Heart left ventricle (tissue), 16 donors: Measurements from ENCODE around the gene DSCAM. TPM values are rescaled to one million over a fixed set of nuclear protein-coding genes. Genes with fewer than 3 reads are reported as not detected.

ENCODE experiments used
- ATAC-seq, 4 donors: fragments of 200-7000 bp; cut with Tn5 transposase; one replicate each; pipeline ENCODE4 v1.9.1; 2020 to 2022; ENCODE audit warnings: moderate library complexity in 4 of 4, mild to moderate bottlenecking in 3 of 4, moderate number of reproducible peaks in 1 of 4
- DNase-seq, 5 donors: peaks; one replicate each; pipeline ENCODE4 v3.0.0-alpha.2; 2020
- H3K27ac ChIP-seq, 12 donors: fragments of 200-600 bp; sonication (generic) in 4 of 12; one replicate each; pipeline versions ENCODE4 v1.5.0 to v1.8.0; 2016 to 2022; ENCODE audit warnings: mild to moderate bottlenecking in 2 of 12
- H3K27me3 ChIP-seq, 9 donors: fragments of 200-600 bp; sonication (generic) in 2 of 9; one replicate each; pipeline versions ENCODE4 v1.5.1 to v1.8.0; 2016 to 2022; ENCODE audit warnings: mild to moderate bottlenecking in 3 of 9
- H3K36me3 ChIP-seq, 9 donors: fragments of 200-600 bp; sonication (generic) in 2 of 9; one replicate each; pipeline versions ENCODE4 v1.5.0 to v1.8.0; 2018 to 2022; ENCODE audit warnings: mild to moderate bottlenecking in 2 of 9
- H3K4me1 ChIP-seq, 12 donors: fragments of 200-600 bp; sonication (generic) in 4 of 12; one replicate each; pipeline versions ENCODE4 v1.5.0 to v1.8.0; 2016 to 2022; ENCODE audit warnings: mild to moderate bottlenecking in 3 of 12
- H3K4me3 ChIP-seq, 12 donors: fragments of 200-600 bp; sonication (generic) in 4 of 12; one replicate each; pipeline versions ENCODE4 v1.5.0 to v1.8.0; 2017 to 2022; ENCODE audit warnings: mild to moderate bottlenecking in 9 of 12, moderate library complexity in 4 of 12
- H3K9me3 ChIP-seq, 12 donors: fragments of 200-600 bp; sonication (generic) in 4 of 12; one replicate each; pipeline versions ENCODE4 v1.5.0 to v1.8.0; 2016 to 2022; ENCODE audit warnings: mild to moderate bottlenecking in 1 of 12
- CTCF ChIP-seq, 12 donors: fragments of 200-600 bp; sonication (generic) in 4 of 12; IDR thresholded peaks; one replicate each; pipeline versions ENCODE4 v1.5.0 to v1.8.0; 2018 to 2022; ENCODE audit warnings: antibody characterized with exemption in 12 of 12, mild to moderate bottlenecking in 5 of 12
- POLR2A ChIP-seq, 2 donors: fragments of 450-650 bp; IDR thresholded peaks; one replicate each; pipeline ENCODE4 v1.6.1; 2017; ENCODE audit warnings: antibody characterized with exemption in 2 of 2, mild to moderate bottlenecking in 2 of 2, moderate library complexity in 2 of 2
- WGBS, 4 donors: extraction: QIAGEN DNeasy Blood & Tissue Kit in 2 of 4; methylation state at CpG; one replicate each; pipeline versions ENCODE4 v1.1.5 to v1.1.7; 2013 to 2018; 5-methylcytosine and 5-hydroxymethylcytosine counted together
- intact Hi-C, 10 donors: fragments of 100-400 bp; cut with DNase I; formaldehyde crosslinking; loops; one replicate each; pipeline versions ENCODE4 v1.11.1 to v1.14.2; 2022
- polyA plus RNA-seq, 2 donors: library from polyadenylated mRNA; stranded (reverse); fragments of 200-250 nt; gene quantifications; one replicate each; pipeline ENCODE4 v1.2.3, GENCODE V29; 2013
- total RNA-seq, 9 donors: library from RNA; depleted of rRNA in 2 of 9; stranded (reverse); fragments of >200 nt in 2 of 9; fragmentation: NEBNext Ultra II Directional in 3 of 9; extraction: Animal tissue kit (Norgen Biotek cat#: 25700) in 3 of 9; gene quantifications; one replicate each; pipeline versions ENCODE4 v1.1.0 to v1.2.4, GENCODE V29; 2016 to 2023
- donor health status: ischemic (EF 13 %, LVEDD 7.1; RV severe dilation, severe dysfunction).
- donor health status: healthy with polysubstance abuse.
- donor health status: DM: no; HTN: yes; CAD: no.
- donor health status: DM: no; HTN: no; CAD: no.
- donor health status: ischemic (EF 25% LVEDD 6.9; RV normal size, moderate dysfunction).
- donor health status: ischemic (EF 25% LVEDD 5.7; RV mildly dilated, moderate dysfunction).
- donor health status: healthy.
- donor health status: DM: yes; HTN: yes; CAD: no.
- donor health status: ischemic (EF 35%, LVEDD 5.7; RV mildly dilated, moderate dysfunction).
- donor health status: nonischemic (EF 11% LVEDD 7.7; RV severe dilation, severe dysfunction).
- donor health status: DM: yes; HTN: yes; CAD: no.
- donor health status: PGD.
- donor health status: ischemic (EF 29% LVEDD 5.4; RV normal size, mild dysfunction).
- donor health status: nonischemic (EF 23%, LVEDD 6.1; RV moderate dilation, normal function).

DSCAM gene
- total and polyA plus RNA-seq, 11 donors = 0.03 TPM; not detected in 10

- 95 to 98% (median 97%) methylated on average over 2 of the region's 2 CpGs for WGBS, 4 donors
- ATAC-seq = no peak
These were observed 123.6 kb downstream of the DSCAM start for GRCh38 chr21:40723317-40723716.

GRCh38 chr21:40719615-40720014 is 127.3 kb downstream of the DSCAM start:
- WGBS, 4 donors = 72 to 85% (median 81%) methylated on average over 1 of the region's 1 CpG

More at GRCh38 chr21:40723317-40723716, 123.6 kb downstream of the DSCAM start:
- Histone ChIP-seq H3K36me3 (no peaks in the 10 kb centered on the region), H3K9me3 (peaks cover 0 to 24% (median 8%) of the 10 kb centered on the region in 12 donors), H3K4me1 (no peaks in the 10 kb centered on the region), H3K27ac (no peak overlapping the region), H3K27me3 (no peaks in the 10 kb centered on the region), H3K4me3 (no peak overlapping the region)
- TF ChIP-seq CTCF (IDR thresholded peaks at IDR 0.05) (no peak), POLR2A (IDR thresholded peaks at IDR 0.05) (no peak)
- intact Hi-C loops = no loop called here
- DNase-seq = no peak

GRCh38 chr21:40717028-40717427 is 129.9 kb downstream of the DSCAM start:
- no peak overlapping the region for H3K27ac ChIP-seq
- peaks cover 0 to 19% (median 7%) of the 10 kb centered on the region in 12 donors for H3K9me3 ChIP-seq
- DNase-seq (no peak), ATAC-seq (no peak)
- no peaks in the 10 kb centered on the region for H3K4me1 ChIP-seq
- no peak for TF ChIP-seq POLR2A (IDR thresholded peaks at IDR 0.05)
- no peak for TF ChIP-seq CTCF (IDR thresholded peaks at IDR 0.05)
- intact Hi-C loops = no loop called here
- no peak overlapping the region for H3K4me3 ChIP-seq
- WGBS, 4 donors = 25 to 35% (median 30%) methylated on average over 3 of the region's 3 CpGs
- no peaks in the 10 kb centered on the region for H3K36me3 ChIP-seq
- no peaks in the 10 kb centered on the region for H3K27me3 ChIP-seq

More at GRCh38 chr21:40719615-40720014, 127.3 kb downstream of the DSCAM start:
- no peak for ATAC-seq
- no peak overlapping the region for H3K27ac ChIP-seq
- peaks cover 0 to 24% (median 8%) of the 10 kb centered on the region in 12 donors for H3K9me3 ChIP-seq
- H3K27me3 ChIP-seq = no peaks in the 10 kb centered on the region
- no peaks in the 10 kb centered on the region for H3K4me1 ChIP-seq
- no peaks in the 10 kb centered on the region for H3K36me3 ChIP-seq
- H3K4me3 ChIP-seq = no peak overlapping the region
- TF ChIP-seq CTCF (IDR thresholded peaks at IDR 0.05) (no peak), POLR2A (IDR thresholded peaks at IDR 0.05) (no peak)
- no peak for DNase-seq
- intact Hi-C loops = no loop called here

- 74 to 84% (median 79%) methylated on average over 4 of the region's 4 CpGs for WGBS, 4 donors
- no peaks in the 10 kb centered on the region for H3K36me3 ChIP-seq
- H3K27me3 ChIP-seq = no peaks in the 10 kb centered on the region
- no peaks in the 10 kb centered on the region for H3K9me3 ChIP-seq
- DNase-seq (no peak), ATAC-seq (no peak)
- no peak overlapping the region for H3K4me3 ChIP-seq
- intact Hi-C loops = no loop called here
- H3K4me1 ChIP-seq = no peaks in the 10 kb centered on the region
- H3K27ac ChIP-seq = no peak overlapping the region
- no peak for TF ChIP-seq POLR2A (IDR thresholded peaks at IDR 0.05)
- TF ChIP-seq CTCF (IDR thresholded peaks at IDR 0.05) = no peak
These were observed 132.4 kb downstream of the DSCAM start for GRCh38 chr21:40714536-40714935.
